Measurements from ENCODE around the gene HTR1D. TPM values are rescaled to one million over a fixed set of nuclear protein-coding genes. Genes with fewer than 3 reads are reported as not detected.

Gene HTR1D
- total and polyA plus RNA-seq, 4 donors: 0.05 TPM; not detected in 3

DNA sequence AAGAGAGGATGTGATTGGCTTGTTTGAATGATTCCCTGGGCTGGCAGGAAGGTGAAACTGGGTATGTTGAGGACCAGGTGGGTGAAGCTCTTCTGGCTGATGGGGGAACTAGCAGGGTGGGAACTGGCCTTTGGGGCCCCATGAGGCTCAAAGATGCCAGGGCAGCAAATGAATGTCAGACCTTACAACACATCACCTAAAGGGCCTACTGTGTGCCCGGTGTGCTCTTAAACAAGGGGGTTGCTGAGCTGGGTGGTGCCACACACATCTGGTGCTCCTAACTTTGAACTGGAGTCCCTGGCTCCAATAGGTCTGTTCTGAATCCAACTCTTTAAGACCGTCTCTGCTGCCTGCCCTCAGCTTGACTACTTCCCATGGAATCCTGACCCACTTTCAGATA, 21.3 kb upstream of the HTR1D start:
- H3K27ac ChIP-seq (ENCODE audit: low read depth in 1 of 2, low read length in 2 of 2): no peak overlapping the region
- no peaks in the 10 kb centered on the region for H3K4me1 ChIP-seq (ENCODE audit: control insufficient read depth in 4 of 4, insufficient read depth in 4 of 4, low read length in 3 of 4)
- H3K27me3 ChIP-seq (ENCODE audit: control insufficient read depth in 4 of 4, insufficient read depth in 4 of 4, low read length in 3 of 4): no peaks in the 10 kb centered on the region
- TF ChIP-seq JUND (IDR thresholded peaks at IDR 0.05) (no peak), RAD21 (IDR thresholded peaks at IDR 0.05) (no peak), NR2F2 (IDR thresholded peaks at IDR 0.05) (no peak), EGR1 (IDR thresholded peaks at IDR 0.05; ENCODE audit: low read depth in 2 of 2) (no peak), FOXA2 (IDR thresholded peaks at IDR 0.05) (no peak), RXRA (IDR thresholded peaks at IDR 0.05) (no peak), HNF4A (conservative IDR thresholded peaks at IDR 0.05) (no peak), YY1 (IDR thresholded peaks at IDR 0.05) (no peak), GABPA (IDR thresholded peaks at IDR 0.05 in 1 of 2, conservative IDR thresholded peaks at IDR 0.05 in 1 of 2) (no peak)
- TF ChIP-seq, protein P1, sequence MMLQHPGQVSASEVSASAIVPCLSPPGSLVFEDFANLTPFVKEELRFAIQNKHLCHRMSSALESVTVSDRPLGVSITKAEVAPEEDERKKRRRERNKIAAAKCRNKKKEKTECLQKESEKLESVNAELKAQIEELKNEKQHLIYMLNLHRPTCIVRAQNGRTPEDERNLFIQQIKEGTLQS (IDR thresholded peaks at IDR 0.05): no peak
- TF ChIP-seq, protein P2, sequence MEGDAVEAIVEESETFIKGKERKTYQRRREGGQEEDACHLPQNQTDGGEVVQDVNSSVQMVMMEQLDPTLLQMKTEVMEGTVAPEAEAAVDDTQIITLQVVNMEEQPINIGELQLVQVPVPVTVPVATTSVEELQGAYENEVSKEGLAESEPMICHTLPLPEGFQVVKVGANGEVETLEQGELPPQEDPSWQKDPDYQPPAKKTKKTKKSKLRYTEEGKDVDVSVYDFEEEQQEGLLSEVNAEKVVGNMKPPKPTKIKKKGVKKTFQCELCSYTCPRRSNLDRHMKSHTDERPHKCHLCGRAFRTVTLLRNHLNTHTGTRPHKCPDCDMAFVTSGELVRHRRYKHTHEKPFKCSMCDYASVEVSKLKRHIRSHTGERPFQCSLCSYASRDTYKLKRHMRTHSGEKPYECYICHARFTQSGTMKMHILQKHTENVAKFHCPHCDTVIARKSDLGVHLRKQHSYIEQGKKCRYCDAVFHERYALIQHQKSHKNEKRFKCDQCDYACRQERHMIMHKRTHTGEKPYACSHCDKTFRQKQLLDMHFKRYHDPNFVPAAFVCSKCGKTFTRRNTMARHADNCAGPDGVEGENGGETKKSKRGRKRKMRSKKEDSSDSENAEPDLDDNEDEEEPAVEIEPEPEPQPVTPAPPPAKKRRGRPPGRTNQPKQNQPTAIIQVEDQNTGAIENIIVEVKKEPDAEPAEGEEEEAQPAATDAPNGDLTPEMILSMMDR (IDR thresholded peaks at IDR 0.05; ENCODE audit: low read depth, low read length, missing input control): no peak
- TF ChIP-seq, protein P3, sequence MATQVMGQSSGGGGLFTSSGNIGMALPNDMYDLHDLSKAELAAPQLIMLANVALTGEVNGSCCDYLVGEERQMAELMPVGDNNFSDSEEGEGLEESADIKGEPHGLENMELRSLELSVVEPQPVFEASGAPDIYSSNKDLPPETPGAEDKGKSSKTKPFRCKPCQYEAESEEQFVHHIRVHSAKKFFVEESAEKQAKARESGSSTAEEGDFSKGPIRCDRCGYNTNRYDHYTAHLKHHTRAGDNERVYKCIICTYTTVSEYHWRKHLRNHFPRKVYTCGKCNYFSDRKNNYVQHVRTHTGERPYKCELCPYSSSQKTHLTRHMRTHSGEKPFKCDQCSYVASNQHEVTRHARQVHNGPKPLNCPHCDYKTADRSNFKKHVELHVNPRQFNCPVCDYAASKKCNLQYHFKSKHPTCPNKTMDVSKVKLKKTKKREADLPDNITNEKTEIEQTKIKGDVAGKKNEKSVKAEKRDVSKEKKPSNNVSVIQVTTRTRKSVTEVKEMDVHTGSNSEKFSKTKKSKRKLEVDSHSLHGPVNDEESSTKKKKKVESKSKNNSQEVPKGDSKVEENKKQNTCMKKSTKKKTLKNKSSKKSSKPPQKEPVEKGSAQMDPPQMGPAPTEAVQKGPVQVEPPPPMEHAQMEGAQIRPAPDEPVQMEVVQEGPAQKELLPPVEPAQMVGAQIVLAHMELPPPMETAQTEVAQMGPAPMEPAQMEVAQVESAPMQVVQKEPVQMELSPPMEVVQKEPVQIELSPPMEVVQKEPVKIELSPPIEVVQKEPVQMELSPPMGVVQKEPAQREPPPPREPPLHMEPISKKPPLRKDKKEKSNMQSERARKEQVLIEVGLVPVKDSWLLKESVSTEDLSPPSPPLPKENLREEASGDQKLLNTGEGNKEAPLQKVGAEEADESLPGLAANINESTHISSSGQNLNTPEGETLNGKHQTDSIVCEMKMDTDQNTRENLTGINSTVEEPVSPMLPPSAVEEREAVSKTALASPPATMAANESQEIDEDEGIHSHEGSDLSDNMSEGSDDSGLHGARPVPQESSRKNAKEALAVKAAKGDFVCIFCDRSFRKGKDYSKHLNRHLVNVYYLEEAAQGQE (IDR thresholded peaks at IDR 0.05): no peak
- no peak for DNase-seq (ENCODE audit: low spot score)
- H3K36me3 ChIP-seq (ENCODE audit: control insufficient read depth in 4 of 4, insufficient read depth in 3 of 4, low read depth in 1 of 4, low read length in 3 of 4): no peaks in the 10 kb centered on the region
- no peak overlapping the region for H3K9ac ChIP-seq (ENCODE audit: low read depth in 1 of 2, low read length in 2 of 2)
- no peak overlapping the region for H3K4me3 ChIP-seq (ENCODE audit: low read depth in 1 of 3, low read length in 3 of 3)
- 91% methylated on average over 2 of the region's 2 CpGs for WGBS
- no peaks in the 10 kb centered on the region for H3K9me3 ChIP-seq (ENCODE audit: control insufficient read depth in 4 of 4, low read length in 3 of 4)

DNA sequence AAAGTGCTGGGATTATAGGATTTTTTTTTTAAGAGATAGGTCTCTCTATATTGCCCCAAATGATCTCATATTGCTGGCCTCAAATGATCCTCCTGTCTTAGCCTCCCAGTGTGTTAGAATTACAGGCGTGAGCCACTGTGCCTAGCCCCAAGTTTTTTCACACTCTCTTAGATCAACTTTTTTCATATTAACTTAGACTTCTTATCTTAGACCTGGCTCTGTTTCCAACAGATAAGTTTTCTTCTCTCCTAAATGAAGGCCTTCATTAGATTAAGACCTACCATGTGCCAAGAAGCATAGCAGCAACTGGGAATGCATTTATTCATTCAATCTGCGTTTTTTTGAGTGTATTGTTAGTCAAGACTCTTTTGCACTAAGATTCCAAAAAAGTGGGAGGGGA, 20.2 kb upstream of the HTR1D start:
- Histone ChIP-seq H3K36me3 (ENCODE audit: control insufficient read depth in 4 of 4, insufficient read depth in 3 of 4, low read depth in 1 of 4, low read length in 3 of 4) (no peaks in the 10 kb centered on the region), H3K4me1 (ENCODE audit: control insufficient read depth in 4 of 4, insufficient read depth in 4 of 4, low read length in 3 of 4) (no peaks in the 10 kb centered on the region), H3K4me3 (ENCODE audit: low read depth in 1 of 3, low read length in 3 of 3) (no peak overlapping the region), H3K9me3 (ENCODE audit: control insufficient read depth in 4 of 4, low read length in 3 of 4) (no peaks in the 10 kb centered on the region), H3K9ac (ENCODE audit: low read depth in 1 of 2, low read length in 2 of 2) (no peak overlapping the region), H3K27ac (ENCODE audit: low read depth in 1 of 2, low read length in 2 of 2) (no peak overlapping the region), H3K27me3 (ENCODE audit: control insufficient read depth in 4 of 4, insufficient read depth in 4 of 4, low read length in 3 of 4) (no peaks in the 10 kb centered on the region)
- no peak for DNase-seq (ENCODE audit: low spot score)
- WGBS: 97% methylated on average over 2 of the region's 2 CpGs
- TF ChIP-seq, protein P4, sequence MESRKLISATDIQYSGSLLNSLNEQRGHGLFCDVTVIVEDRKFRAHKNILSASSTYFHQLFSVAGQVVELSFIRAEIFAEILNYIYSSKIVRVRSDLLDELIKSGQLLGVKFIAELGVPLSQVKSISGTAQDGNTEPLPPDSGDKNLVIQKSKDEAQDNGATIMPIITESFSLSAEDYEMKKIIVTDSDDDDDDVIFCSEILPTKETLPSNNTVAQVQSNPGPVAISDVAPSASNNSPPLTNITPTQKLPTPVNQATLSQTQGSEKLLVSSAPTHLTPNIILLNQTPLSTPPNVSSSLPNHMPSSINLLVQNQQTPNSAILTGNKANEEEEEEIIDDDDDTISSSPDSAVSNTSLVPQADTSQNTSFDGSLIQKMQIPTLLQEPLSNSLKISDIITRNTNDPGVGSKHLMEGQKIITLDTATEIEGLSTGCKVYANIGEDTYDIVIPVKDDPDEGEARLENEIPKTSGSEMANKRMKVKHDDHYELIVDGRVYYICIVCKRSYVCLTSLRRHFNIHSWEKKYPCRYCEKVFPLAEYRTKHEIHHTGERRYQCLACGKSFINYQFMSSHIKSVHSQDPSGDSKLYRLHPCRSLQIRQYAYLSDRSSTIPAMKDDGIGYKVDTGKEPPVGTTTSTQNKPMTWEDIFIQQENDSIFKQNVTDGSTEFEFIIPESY (IDR thresholded peaks at IDR 0.05): no peak
